Neuronal stem cell (in vitro differentiated cells): ENCODE measurements around the gene NFATC4.
A peak's percentile ranks its signal among the peaks of the same experiment; 100 is the strongest.

Experiments used
- DNase-seq: peaks from one replicate; pipeline ENCODE4 v3.0.0-alpha.2; 2013; ENCODE audit warnings: low spot score
- H2AFZ ChIP-seq: one replicate; pipeline ENCODE4 v1.6.1; 2013; ENCODE audit warnings: mild to moderate bottlenecking, low read length, inconsistent platforms
- H2AK5ac ChIP-seq: 2 replicates; pipeline ENCODE4 v1.6.1; 2013; ENCODE audit warnings: low read depth, mild to moderate bottlenecking, inconsistent platforms, low read length, moderate library complexity, mixed read lengths
- H2BK120ac ChIP-seq: 2 replicates; pipeline ENCODE4 v1.6.1; 2013; ENCODE audit warnings: low read depth, mild to moderate bottlenecking, inconsistent platforms, low read length, moderate library complexity, mixed read lengths
- H2BK12ac ChIP-seq: one replicate; pipeline ENCODE4 v1.6.1; 2013; ENCODE audit warnings: low read length, inconsistent platforms
- H2BK15ac ChIP-seq: 2 replicates; pipeline ENCODE4 v1.6.1; 2013; ENCODE audit warnings: mild to moderate bottlenecking, low read length, inconsistent platforms, mixed read lengths
- H2BK5ac ChIP-seq: one replicate; pipeline ENCODE4 v1.6.1; 2013; ENCODE audit warnings: inconsistent platforms, mild to moderate bottlenecking, low read length, moderate library complexity
- H3K14ac ChIP-seq: one replicate; pipeline ENCODE4 v1.6.1; 2013; ENCODE audit warnings: low read length, inconsistent platforms
- H3K18ac ChIP-seq: 2 replicates; pipeline ENCODE4 v1.6.1; 2013; ENCODE audit warnings: low read length, inconsistent platforms
- H3K23ac ChIP-seq: 2 replicates; pipeline ENCODE4 v1.6.1; 2013; ENCODE audit warnings: low read depth, mild to moderate bottlenecking, mixed read lengths, low read length, inconsistent platforms; ENCODE audit not compliant: poor library complexity
- H3K27ac ChIP-seq: replicated peaks from 3 replicates; pipeline ENCODE4 v1.5.1; 2013; ENCODE audit warnings: low read length, inconsistent platforms
- H3K27me3 ChIP-seq, 3 experiments: 2 replicates each; pipeline ENCODE4 v1.6.1; 2013; ENCODE audit warnings: low read length in 3 of 3, mild to moderate bottlenecking in 2 of 3, inconsistent platforms in 1 of 3, low read depth in 1 of 3, mixed read lengths in 1 of 3, moderate library complexity in 1 of 3; ENCODE audit not compliant: control insufficient read depth in 3 of 3, insufficient read depth in 3 of 3
- H3K36me3 ChIP-seq, 2 donors: replicated peaks in 1 of 2; 2 replicates each; pipeline ENCODE4 v1.6.1; 2013; ENCODE audit warnings: low read length in 2 of 2; ENCODE audit not compliant: control insufficient read depth in 2 of 2, insufficient read depth in 2 of 2
- H3K4ac ChIP-seq: 2 replicates; pipeline ENCODE4 v1.6.1; 2013; ENCODE audit warnings: inconsistent platforms, mild to moderate bottlenecking, low read length, moderate library complexity
- H3K4me1 ChIP-seq, 2 donors: 1 replicate in 1 of 2; 2 replicates in 1 of 2; pipeline ENCODE4 v1.6.1; 2013; ENCODE audit warnings: low read length in 2 of 2, low read depth in 1 of 2; ENCODE audit not compliant: control insufficient read depth in 2 of 2, insufficient read depth in 1 of 2
- H3K4me2 ChIP-seq: one replicate; pipeline ENCODE4 v1.6.1; 2013; ENCODE audit warnings: mild to moderate bottlenecking, low read length, inconsistent platforms; ENCODE audit not compliant: insufficient read depth, poor library complexity, severe bottlenecking
- H3K4me3 ChIP-seq, 2 donors: 2 replicates each; pipeline ENCODE4 v1.5.1; 2013; ENCODE audit warnings: low read length in 2 of 2, mild to moderate bottlenecking in 2 of 2, inconsistent platforms in 1 of 2, moderate library complexity in 1 of 2
- H3K79me1 ChIP-seq: one replicate; pipeline ENCODE4 v1.6.1; 2013; ENCODE audit warnings: low read depth, mild to moderate bottlenecking, inconsistent platforms, low read length, moderate library complexity
- H3K9ac ChIP-seq: one replicate; pipeline ENCODE4 v1.6.1; 2013; ENCODE audit warnings: mild to moderate bottlenecking, low read depth, low read length, inconsistent platforms; ENCODE audit not compliant: poor library complexity
- H3K9me3 ChIP-seq, 2 donors: replicated peaks in 1 of 2; 2 replicates each; pipeline versions ENCODE3 to v1.6.1; 2013; ENCODE audit warnings: low read length in 2 of 2, mild to moderate bottlenecking in 2 of 2, inconsistent platforms in 1 of 2, low read depth in 1 of 2, mixed read lengths in 1 of 2, moderate library complexity in 1 of 2; ENCODE audit not compliant: control insufficient read depth in 2 of 2, insufficient read depth in 1 of 2
- H4K8ac ChIP-seq: one replicate; pipeline ENCODE4 v1.6.1; 2013; ENCODE audit warnings: low read depth, mild to moderate bottlenecking, inconsistent platforms, low read length, moderate library complexity
- H4K91ac ChIP-seq: one replicate; pipeline ENCODE4 v1.6.1; 2013; ENCODE audit warnings: low read length, low read depth, mild to moderate bottlenecking, inconsistent platforms; ENCODE audit not compliant: poor library complexity
- WGBS, 2 donors: extraction: QIAGEN DNeasy Blood & Tissue Kit; methylation state at CpG; one replicate each; pipeline ENCODE4 v1.1.7; 2013; ENCODE audit warnings: missing lambda C conversion rate in 2 of 2, mixed read lengths in 1 of 2; ENCODE audit not compliant: insufficient read length in 2 of 2, insufficient replicate concordance in 1 of 2; ENCODE audit errors: extremely low coverage in 2 of 2; 5-methylcytosine and 5-hydroxymethylcytosine counted together

The NFATC4 gene

DNA sequence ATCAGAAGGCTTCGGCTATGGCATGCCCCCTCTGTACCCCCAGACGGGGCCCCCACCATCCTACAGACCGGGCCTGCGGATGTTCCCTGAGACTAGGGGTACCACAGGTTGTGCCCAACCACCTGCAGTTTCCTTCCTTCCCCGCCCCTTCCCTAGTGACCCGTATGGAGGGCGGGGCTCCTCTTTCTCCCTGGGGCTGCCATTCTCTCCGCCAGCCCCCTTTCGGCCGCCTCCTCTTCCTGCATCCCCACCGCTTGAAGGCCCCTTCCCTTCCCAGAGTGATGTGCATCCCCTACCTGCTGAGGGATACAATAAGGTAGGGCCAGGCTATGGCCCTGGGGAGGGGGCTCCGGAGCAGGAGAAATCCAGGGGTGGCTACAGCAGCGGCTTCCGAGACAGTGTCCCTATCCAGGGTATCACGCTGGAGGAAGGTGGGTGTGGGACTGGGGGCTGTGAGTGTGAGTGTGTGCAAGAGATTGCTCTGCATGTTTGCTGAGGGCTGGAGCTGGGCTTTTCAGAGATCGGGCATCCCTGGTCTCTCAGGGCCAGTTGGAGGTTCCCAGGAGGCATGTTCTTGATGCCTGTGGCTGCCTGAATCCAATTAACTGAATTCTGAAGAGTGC is 8.6 kb downstream of the NFATC4 start:
- Histone ChIP-seq H2BK15ac (no peak overlapping the region), H2AK5ac (no peak overlapping the region), H3K9me3 (peaks cover 0 to 1% of the 10 kb centered on the region in 2 donors), H4K91ac (no peak overlapping the region), H3K9ac (no peak overlapping the region), H3K14ac (no peak overlapping the region), H2BK12ac (no peak overlapping the region), H3K4ac (no peak overlapping the region), H3K4me1 (peaks cover 3 to 23% of the 10 kb centered on the region in 2 donors), H3K79me1 (peaks cover 3% of the 10 kb centered on the region), H2BK120ac (no peak overlapping the region), H3K27me3 (peaks cover 0 to 5% (median 0%) of the 10 kb centered on the region in 3 experiments), H3K4me2 (no peak overlapping the region), H4K8ac (no peak overlapping the region), H3K18ac (peak overlapping the region; percentile 63), H3K36me3 (peaks cover 26 to 63% of the 10 kb centered on the region in 2 donors), H3K23ac (peak overlapping the region; percentile 27), H2BK5ac (no peak overlapping the region), H3K4me3 (peak overlapping the region in 1 of 2 donors; percentile 29), H2AFZ (no peak overlapping the region), H3K27ac (no peak overlapping the region)
- no CpG with 5 or more reads among the region's 16 CpGs for WGBS, 2 donors
- no peak for DNase-seq

DNA sequence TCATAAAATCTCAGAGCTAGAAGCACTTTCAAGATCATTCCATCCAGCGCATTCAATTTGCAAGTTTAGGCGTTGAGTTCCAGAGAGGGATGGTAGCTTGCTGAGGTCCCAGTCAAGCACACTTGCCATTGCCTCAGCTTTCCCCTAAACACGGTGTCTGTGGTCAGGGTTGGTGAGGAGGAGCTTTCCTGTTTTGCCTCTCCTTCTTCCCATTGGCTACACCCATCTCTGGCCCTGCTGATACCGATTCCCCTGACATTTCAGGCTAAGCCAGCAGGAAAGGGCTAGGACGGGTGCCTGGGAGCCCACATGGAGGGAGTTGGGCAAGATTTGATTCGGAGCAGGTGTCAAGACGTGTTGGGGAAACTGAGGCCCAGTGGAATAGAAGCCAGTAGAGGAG is 9.1 kb downstream of the NFATC4 start:
- H3K9me3 ChIP-seq, result peaks cover 0 to 1% of the 10 kb centered on the region in 2 donors
- no peak overlapping the region for H3K4ac ChIP-seq
- H3K79me1 ChIP-seq, result peaks cover 3% of the 10 kb centered on the region
- no peak overlapping the region for H3K14ac ChIP-seq
- WGBS, 2 donors, result no CpG with 5 or more reads among the region's 7 CpGs
- DNase-seq, result no peak
- H2BK5ac ChIP-seq, result peak overlapping the region; percentile 95
- no peak overlapping the region for H4K91ac ChIP-seq
- H3K9ac ChIP-seq, result no peak overlapping the region
- no peak overlapping the region for H3K4me3 ChIP-seq
- H3K4me2 ChIP-seq, result no peak overlapping the region
- no peak overlapping the region for H2BK120ac ChIP-seq
- H2AFZ ChIP-seq, result no peak overlapping the region
- H3K18ac ChIP-seq, result no peak overlapping the region
- H3K4me1 ChIP-seq, result peaks cover 3 to 23% of the 10 kb centered on the region in 2 donors
- H3K36me3 ChIP-seq, result peaks cover 24 to 57% of the 10 kb centered on the region in 2 donors
- no peak overlapping the region for H2AK5ac ChIP-seq
- no peak overlapping the region for H4K8ac ChIP-seq
- H3K27ac ChIP-seq, result no peak overlapping the region
- H3K27me3 ChIP-seq, result peaks cover 0 to 11% (median 0%) of the 10 kb centered on the region in 3 experiments
- no peak overlapping the region for H2BK12ac ChIP-seq
- no peak overlapping the region for H2BK15ac ChIP-seq
- H3K23ac ChIP-seq, result no peak overlapping the region

DNA sequence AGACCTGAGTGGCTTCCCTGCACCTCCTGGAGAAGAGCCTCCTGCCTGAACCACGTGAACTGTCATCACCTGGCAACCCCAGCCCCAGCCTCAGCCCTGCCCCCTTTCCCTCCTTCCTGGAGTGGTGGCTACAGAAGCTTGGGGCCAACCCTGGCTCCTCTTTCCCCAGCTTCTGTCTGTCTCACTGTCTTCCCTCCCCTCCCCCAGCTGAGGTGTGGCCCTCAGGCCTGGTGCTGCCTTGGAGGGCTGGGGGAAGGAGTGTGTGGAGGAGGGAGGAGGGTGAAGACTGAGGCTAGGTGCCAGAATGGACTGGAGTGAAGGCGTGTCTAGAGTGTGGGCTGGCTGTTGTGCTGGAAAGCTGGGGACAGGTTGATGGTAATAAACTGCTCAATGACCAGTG is 9.7 kb downstream of the NFATC4 start:
- Histone ChIP-seq H3K4ac (no peak overlapping the region), H3K4me1 (peaks cover 3 to 23% of the 10 kb centered on the region in 2 donors), H3K14ac (no peak overlapping the region), H3K9me3 (peaks cover 0 to 1% of the 10 kb centered on the region in 2 donors), H3K4me2 (no peak overlapping the region), H2AFZ (no peak overlapping the region), H3K36me3 (peaks cover 22 to 52% of the 10 kb centered on the region in 2 donors), H3K27me3 (peaks cover 0 to 16% (median 0%) of the 10 kb centered on the region in 3 experiments), H4K8ac (no peak overlapping the region), H2BK120ac (no peak overlapping the region), H3K27ac (no peak overlapping the region), H2BK5ac (peak overlapping the region; percentile 95), H2AK5ac (no peak overlapping the region), H2BK15ac (no peak overlapping the region), H3K4me3 (no peak overlapping the region), H3K23ac (peak overlapping the region; percentile 3), H4K91ac (no peak overlapping the region), H3K9ac (peak overlapping the region; percentile 25), H3K18ac (no peak overlapping the region), H3K79me1 (peaks cover 3% of the 10 kb centered on the region), H2BK12ac (no peak overlapping the region)
- WGBS, 2 donors, result no CpG with 5 or more reads among the region's 2 CpGs
- DNase-seq, result no peak

DNA sequence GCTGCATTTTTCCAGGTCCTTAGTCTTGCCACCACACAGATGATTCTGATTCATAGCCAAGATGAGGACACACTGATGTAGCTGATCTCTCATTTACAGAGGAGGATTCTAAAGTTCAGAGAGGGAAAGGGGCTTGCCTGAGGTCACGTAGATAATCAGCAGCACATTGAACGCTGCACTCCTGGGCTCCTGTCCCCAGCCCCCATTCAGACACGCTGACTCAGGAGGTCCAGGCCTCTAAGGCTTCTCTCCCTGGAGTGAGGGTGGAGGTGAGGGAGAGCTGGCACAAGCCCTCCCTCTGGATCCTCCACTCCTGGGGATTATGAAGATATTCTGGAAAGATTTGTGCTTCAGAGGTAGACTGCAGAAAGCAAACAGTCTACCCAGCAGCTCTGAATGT is 10.3 kb downstream of the NFATC4 start:
- Histone ChIP-seq H3K36me3 (peaks cover 16 to 45% of the 10 kb centered on the region in 2 donors), H2BK5ac (no peak overlapping the region), H3K27me3 (peaks cover 0 to 20% (median 0%) of the 10 kb centered on the region in 3 experiments), H2BK120ac (no peak overlapping the region), H2BK12ac (no peak overlapping the region), H2AFZ (no peak overlapping the region), H3K4me1 (peaks cover 3 to 23% of the 10 kb centered on the region in 2 donors), H3K4me3 (no peak overlapping the region), H3K27ac (no peak overlapping the region), H3K79me1 (peaks cover 3% of the 10 kb centered on the region), H3K4ac (no peak overlapping the region), H3K4me2 (no peak overlapping the region), H3K23ac (no peak overlapping the region), H3K9me3 (peaks cover 0 to 1% of the 10 kb centered on the region in 2 donors), H2BK15ac (no peak overlapping the region), H2AK5ac (no peak overlapping the region), H4K8ac (no peak overlapping the region), H3K18ac (no peak overlapping the region), H4K91ac (no peak overlapping the region), H3K14ac (no peak overlapping the region), H3K9ac (no peak overlapping the region)
- no CpG with 5 or more reads among the region's 3 CpGs for WGBS, 2 donors
- no peak for DNase-seq
